Brain pericyte (primary cell): ENCODE results near the gene PBX3.

ENCODE experiments used
- DNase-seq: peaks from one replicate; pipeline ENCODE4 v3.0.0-alpha.2; 2012; ENCODE audit warnings: low read depth, low spot score

PBX3 gene

DNA sequence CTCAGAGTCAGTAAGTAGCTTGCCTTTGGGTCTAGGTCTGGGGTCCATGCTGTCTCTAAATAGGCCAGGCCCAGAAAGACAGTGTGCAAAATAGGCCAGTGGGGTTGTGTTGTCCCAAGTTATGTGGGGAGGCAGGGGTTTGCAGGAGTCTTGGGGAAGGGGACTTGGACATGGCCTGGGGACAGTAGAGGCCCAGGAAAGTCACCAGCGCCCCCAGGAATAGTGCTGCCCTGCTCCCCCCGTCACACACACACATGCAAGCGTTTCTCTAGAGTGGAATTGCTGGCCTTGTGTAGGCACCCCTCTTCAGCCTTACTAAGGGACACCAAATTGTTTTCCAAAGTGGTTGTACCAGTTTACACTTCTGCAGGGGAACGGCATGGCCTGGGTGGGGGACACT, 227.5 kb downstream of the PBX3 start:
- DNase-seq, result no peak

- DNase-seq, result no peak
These were observed 230.1 kb downstream of the PBX3 start for GRCh38 chr9:125977223-125977622.

- no peak for DNase-seq
These were observed 232.2 kb downstream of the PBX3 start for GRCh38 chr9:125979383-125979782.

- no peak for DNase-seq
These were observed 235.7 kb downstream of the PBX3 start for GRCh38 chr9:125982798-125983406.

DNA sequence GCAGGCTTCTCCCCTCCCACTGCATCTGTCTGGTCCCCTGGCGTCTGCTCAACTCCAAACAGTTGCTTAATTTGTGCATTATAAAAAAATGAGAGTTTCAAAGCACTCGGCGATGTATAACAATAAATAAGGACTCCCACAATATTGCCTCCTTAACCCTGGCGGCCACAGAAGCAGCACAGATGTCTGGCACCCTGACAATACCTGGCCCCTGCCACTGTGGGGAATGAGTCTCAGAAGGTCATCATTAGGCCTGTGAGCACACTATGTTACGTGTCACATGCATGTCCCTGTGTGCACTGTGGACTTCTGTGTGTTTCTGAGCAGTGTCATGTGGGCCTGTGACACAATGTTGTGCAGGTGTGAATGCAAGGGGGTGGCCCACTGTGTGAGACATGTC, 236.5 kb downstream of the PBX3 start:
- no peak for DNase-seq

- DNase-seq, result no peak
These were observed 237.3 kb downstream of the PBX3 start for GRCh38 chr9:125984461-125984860.

GRCh38 chr9:125985142-125985997, 238.2 kb downstream of the PBX3 start:
- no peak for DNase-seq

GRCh38 chr9:125985998-125986655, 239.0 kb downstream of the PBX3 start:
- DNase-seq, result no peak

DNA sequence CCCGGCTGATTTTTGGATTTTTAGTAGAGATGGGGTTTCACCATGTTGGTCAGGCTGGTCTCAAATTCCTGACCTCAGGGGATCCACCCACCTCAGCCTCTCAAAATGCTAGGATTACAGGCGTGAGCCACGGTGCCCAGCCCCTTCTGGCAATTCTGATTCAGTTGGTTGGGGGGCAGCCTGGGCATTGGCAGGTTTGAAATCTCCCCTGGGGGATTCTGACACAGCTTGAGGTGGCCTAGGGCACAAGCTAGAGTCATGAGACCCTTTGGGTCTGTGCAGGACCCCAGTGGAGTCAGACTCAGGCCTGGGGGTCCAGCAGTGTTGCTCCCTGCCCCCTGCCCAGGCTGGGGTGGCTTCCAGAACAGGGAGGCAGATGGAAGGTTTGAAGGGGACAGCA, 239.8 kb downstream of the PBX3 start:
- no peak for DNase-seq

GRCh38 chr9:125987420-125987819, 240.2 kb downstream of the PBX3 start:
- no peak for DNase-seq

- DNase-seq, result no peak
These were observed 241.4 kb downstream of the PBX3 start for GRCh38 chr9:125988479-125989050.

DNA sequence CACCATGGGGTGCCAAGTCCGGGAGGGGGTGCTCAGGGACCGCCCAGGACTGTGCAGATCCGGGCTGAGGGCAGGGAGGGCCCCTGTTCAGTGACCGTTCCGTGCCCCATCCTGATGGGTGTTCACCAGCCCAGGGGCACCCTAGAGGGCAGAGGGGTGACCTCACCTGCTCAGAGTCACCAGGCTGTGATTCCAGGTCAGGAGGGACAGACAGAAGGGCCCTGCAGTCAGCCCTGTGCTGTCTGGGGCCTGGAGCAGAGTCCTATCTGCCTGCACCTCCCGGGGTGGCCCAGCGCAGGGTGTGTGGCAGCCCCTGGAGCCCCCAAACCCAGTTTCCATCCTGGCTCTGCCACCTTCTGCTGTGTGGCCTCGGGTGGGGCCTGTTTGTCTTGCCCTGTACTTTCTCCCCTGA, 241.9 kb downstream of the PBX3 start:
- no peak for DNase-seq

GRCh38 chr9:125989524-125990180, 242.5 kb downstream of the PBX3 start:
- no peak for DNase-seq

DNA sequence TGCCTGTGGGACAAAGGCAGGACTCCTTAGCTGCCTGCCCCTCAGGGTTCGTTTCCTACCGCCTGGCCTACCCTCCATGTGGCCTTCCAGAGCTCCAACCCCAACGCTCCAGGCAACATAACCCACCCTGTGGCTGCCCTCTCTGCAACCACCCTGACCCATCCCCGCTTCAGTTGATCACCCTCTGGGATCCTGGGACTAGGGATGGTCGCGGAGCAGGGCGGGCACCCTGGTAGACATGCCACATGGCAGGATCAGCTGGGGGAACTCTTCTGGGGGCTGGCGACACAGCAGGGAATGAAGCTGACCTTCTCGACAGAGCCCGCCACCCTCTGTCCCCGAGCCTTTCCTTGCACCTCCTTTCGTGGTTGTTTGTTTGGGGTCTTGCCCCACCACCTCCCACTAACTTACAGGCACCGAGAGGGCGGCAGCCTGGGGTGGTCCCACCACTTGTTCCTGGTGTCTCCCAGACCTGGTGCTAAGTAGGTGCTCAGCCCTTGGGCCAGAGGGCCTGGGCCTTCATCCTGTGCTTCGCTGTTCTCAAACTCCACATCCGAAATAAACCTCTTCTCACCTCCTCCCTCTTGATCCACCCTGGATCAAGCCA, 243.1 kb downstream of the PBX3 start:
- no peak for DNase-seq

- DNase-seq, result no peak
These were observed 243.6 kb downstream of the PBX3 start for GRCh38 chr9:125990793-125991220.

- DNase-seq, result no peak
These were observed 244.8 kb downstream of the PBX3 start for GRCh38 chr9:125991886-125992529.

- DNase-seq, result no peak
These were observed 245.4 kb downstream of the PBX3 start for GRCh38 chr9:125992557-125992956.

GRCh38 chr9:125993466-125993865, 246.3 kb downstream of the PBX3 start:
- no peak for DNase-seq

DNA sequence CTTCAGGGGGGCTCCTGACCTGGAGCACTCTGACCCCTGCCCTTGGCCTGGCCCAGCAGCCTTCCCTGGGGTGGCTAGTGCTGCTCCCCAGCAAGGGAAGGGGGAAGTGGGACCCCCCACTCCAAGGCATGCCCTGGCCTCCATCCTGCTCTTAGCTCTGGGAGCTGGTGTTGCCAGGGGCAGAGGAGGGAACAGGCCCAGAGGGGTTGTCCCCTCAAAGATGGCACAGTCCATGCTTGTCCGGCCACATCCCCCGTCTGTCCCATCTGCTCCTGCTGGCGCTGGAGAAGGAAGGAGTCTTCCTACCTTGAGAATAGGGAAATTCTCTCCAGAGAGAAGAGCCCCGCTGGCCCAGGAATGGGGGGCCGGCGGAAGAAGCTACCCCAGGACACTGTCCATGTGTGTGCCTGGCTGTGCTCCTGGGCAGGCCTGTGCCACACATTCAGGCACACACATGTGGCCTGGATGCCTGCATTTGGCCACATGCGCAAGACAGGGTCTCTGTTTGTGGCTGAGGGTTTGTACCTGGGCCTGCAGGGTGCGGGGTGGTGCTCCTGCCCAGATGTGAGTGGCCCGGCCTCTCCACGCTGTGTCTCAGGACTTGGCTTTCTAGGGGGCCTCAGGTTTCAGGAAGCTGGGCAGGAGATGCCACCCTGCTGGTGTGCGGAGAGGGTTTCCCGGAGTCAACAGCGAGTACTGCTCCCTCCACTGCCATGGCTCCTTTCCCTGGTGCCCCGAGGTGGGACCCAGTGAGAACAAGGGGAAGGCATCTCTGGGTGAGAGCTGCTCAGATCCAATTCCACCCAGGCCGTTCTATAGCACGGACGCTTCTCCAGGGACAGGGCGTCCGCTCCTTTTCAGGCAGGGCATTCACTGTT, 247.1 kb downstream of the PBX3 start:
- DNase-seq, result no peak

DNA sequence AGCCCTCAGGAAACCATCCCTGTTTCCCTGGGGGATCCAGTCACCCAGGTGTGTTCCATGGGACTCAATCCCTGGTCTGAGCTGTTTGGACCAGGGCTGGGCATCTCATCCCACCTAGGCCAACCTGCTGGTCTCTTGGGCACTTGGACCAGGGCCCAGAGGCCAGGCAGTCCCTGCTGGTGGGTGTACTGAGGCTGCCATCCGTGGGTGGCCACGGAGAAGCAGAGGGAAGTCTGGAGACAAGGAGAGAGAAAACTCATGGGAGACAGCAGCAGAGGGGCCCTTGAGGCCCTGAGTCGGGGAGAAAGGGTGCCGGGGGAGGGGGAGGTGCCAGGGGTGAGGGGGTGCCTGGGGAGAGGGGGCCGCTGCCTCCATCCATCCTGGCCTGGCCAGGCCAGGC, 247.8 kb downstream of the PBX3 start:
- no peak for DNase-seq
